Measurements from ENCODE around the gene SPEF2. TPM values are rescaled to one million over a fixed set of nuclear protein-coding genes. Genes with fewer than 3 reads are reported as not detected.

The SPEF2 gene
- polyA plus RNA-seq, 1 donor (not counting 4 experiments of a cell fraction or from before 2014, with no cell fraction given), result 1.6 TPM

GRCh38 chr5:35820735-35821134 is 203.1 kb downstream of the SPEF2 start:
- H3K4me3 ChIP-seq (ENCODE audit: control insufficient read depth in 2 of 3, extremely low read depth in 1 of 3, insufficient read depth in 2 of 3, low read depth in 1 of 3, low read length in 3 of 3), result no peak overlapping the region
- FAIRE-seq (no peak), DNase-seq (ENCODE audit: low read depth, low spot score) (no peak)
- no peak overlapping the region for H2AFZ ChIP-seq (ENCODE audit: control insufficient read depth, low read length)
- no peak overlapping the region for H3K9ac ChIP-seq (ENCODE audit: control insufficient read depth, extremely low read depth, insufficient read depth, low read length)
- TF ChIP-seq CTCF (optimal IDR thresholded peaks at IDR 0.05 in 1 of 3, IDR thresholded peaks at IDR 0.05 in 1 of 3, conservative IDR thresholded peaks at IDR 0.05 in 1 of 3; ENCODE audit: extremely low read depth in 1 of 3, insufficient read depth in 2 of 3, low read length in 3 of 3) (no peak), EZH2 (IDR thresholded peaks at IDR 0.05; ENCODE audit: low read length) (no peak)
- H3K27me3 ChIP-seq (ENCODE audit: control insufficient read depth, extremely low read depth, insufficient read depth, low read length), result peaks cover 6% of the 10 kb centered on the region
- H3K9me1 ChIP-seq (ENCODE audit: control insufficient read depth, extremely low read depth, insufficient read depth, low read length), result no peaks in the 10 kb centered on the region
- H4K20me1 ChIP-seq (ENCODE audit: control insufficient read depth, extremely low read depth, insufficient read depth, low read length), result no peaks in the 10 kb centered on the region
- no peaks in the 10 kb centered on the region for H3K79me2 ChIP-seq (ENCODE audit: control insufficient read depth, insufficient read depth, low read length)
- dilution Hi-C loops (cut with MboI; ENCODE audit: extremely low pct_ligation_motif_present, low sequenced_read_pairs), result no loop called here
- no peaks in the 10 kb centered on the region for H3K4me1 ChIP-seq (ENCODE audit: control insufficient read depth, extremely low read depth, insufficient read depth, low read length)
- H3K27ac ChIP-seq (ENCODE audit: control insufficient read depth, insufficient read depth, low read length), result no peak overlapping the region
- H3K36me3 ChIP-seq (ENCODE audit: control insufficient read depth in 2 of 2, extremely low read depth in 1 of 2, insufficient read depth in 2 of 2, low read length in 2 of 2), result no peaks in the 10 kb centered on the region
- no peak overlapping the region for H3K4me2 ChIP-seq (ENCODE audit: control insufficient read depth, extremely low read depth, insufficient read depth, low read depth, low read length)
- no peaks in the 10 kb centered on the region for H3K9me3 ChIP-seq (ENCODE audit: control insufficient read depth, low read depth, low read length)

GRCh38 chr5:35821513-35821912 is 203.8 kb downstream of the SPEF2 start:
- no peak for TF ChIP-seq CTCF (optimal IDR thresholded peaks at IDR 0.05 in 1 of 3, IDR thresholded peaks at IDR 0.05 in 1 of 3, conservative IDR thresholded peaks at IDR 0.05 in 1 of 3; ENCODE audit: extremely low read depth in 1 of 3, insufficient read depth in 2 of 3, low read length in 3 of 3)
- TF ChIP-seq EZH2 (IDR thresholded peaks at IDR 0.05; ENCODE audit: low read length), result no peak
- no peak for FAIRE-seq

More at GRCh38 chr5:35821513-35821912, 203.8 kb downstream of the SPEF2 start:
- H4K20me1 ChIP-seq (ENCODE audit: control insufficient read depth, extremely low read depth, insufficient read depth, low read length), result no peaks in the 10 kb centered on the region
- H3K79me2 ChIP-seq (ENCODE audit: control insufficient read depth, insufficient read depth, low read length), result no peaks in the 10 kb centered on the region
- no peak overlapping the region for H2AFZ ChIP-seq (ENCODE audit: control insufficient read depth, low read length)
- DNase-seq (ENCODE audit: low read depth, low spot score), result no peak
- peaks cover 4% of the 10 kb centered on the region for H3K27me3 ChIP-seq (ENCODE audit: control insufficient read depth, extremely low read depth, insufficient read depth, low read length)
- H3K9me1 ChIP-seq (ENCODE audit: control insufficient read depth, extremely low read depth, insufficient read depth, low read length), result no peaks in the 10 kb centered on the region
- dilution Hi-C loops (cut with MboI; ENCODE audit: extremely low pct_ligation_motif_present, low sequenced_read_pairs), result no loop called here
- no peaks in the 10 kb centered on the region for H3K4me1 ChIP-seq (ENCODE audit: control insufficient read depth, extremely low read depth, insufficient read depth, low read length)
- H3K4me2 ChIP-seq (ENCODE audit: control insufficient read depth, extremely low read depth, insufficient read depth, low read depth, low read length), result no peak overlapping the region
- no peak overlapping the region for H3K4me3 ChIP-seq (ENCODE audit: control insufficient read depth in 2 of 3, extremely low read depth in 1 of 3, insufficient read depth in 2 of 3, low read depth in 1 of 3, low read length in 3 of 3)
- H3K36me3 ChIP-seq (ENCODE audit: control insufficient read depth in 2 of 2, extremely low read depth in 1 of 2, insufficient read depth in 2 of 2, low read length in 2 of 2), result no peaks in the 10 kb centered on the region
- no peak overlapping the region for H3K27ac ChIP-seq (ENCODE audit: control insufficient read depth, insufficient read depth, low read length)
- H3K9ac ChIP-seq (ENCODE audit: control insufficient read depth, extremely low read depth, insufficient read depth, low read length), result no peak overlapping the region
- no peaks in the 10 kb centered on the region for H3K9me3 ChIP-seq (ENCODE audit: control insufficient read depth, low read depth, low read length)
